SW 1271 (cell line): ENCODE data around the gene OR10G8.
"Not testable (repeated sequence)": the region's sequence is repeated elsewhere in the genome, so short reads cannot be mapped to it uniquely, and the experiment has no call there.

Experiments used
- DNase-seq, 2 experiments: peaks; one replicate each; lab custom pipeline; 2025; lab: John Stamatoyannopoulos, UW

The OR10G8 gene

GRCh38 chr11:124026498-124026897, at the start of gene OR10G8:
Gene OR10G8 (plus strand): TSS chr11:124026798. CDS start chr11:124029623, 2,825 bp downstream.
- DNase-seq: no peak

- no peak for DNase-seq
These were observed 48.8 kb upstream of the OR10G8 start, which contains the start of gene OR10S1 for GRCh38 chr11:123977731-123978347. Gene OR10S1 (minus strand): TSS chr11:123977781. CDS start chr11:123977664, 117 bp downstream.

- no peak for DNase-seq
These were observed 47.3 kb upstream of the OR10G8 start for GRCh38 chr11:123979311-123979710.

- no peak for DNase-seq
These were observed 31.5 kb upstream of the OR10G8 start, which contains the start of gene OR10G6 for GRCh38 chr11:123995119-123995518. Gene OR10G6 (minus strand): TSS chr11:123995161. CDS start chr11:123995161, 0 bp downstream.

- no peak for DNase-seq
These were observed 13.9 kb upstream of the OR10G8 start, which contains the start of gene OR10G4 for GRCh38 chr11:124012697-124013096. Gene OR10G4 (plus strand): TSS chr11:124012997. CDS start chr11:124015575, 2,578 bp downstream.

GRCh38 chr11:124015837-124016236, 10.8 kb upstream of the OR10G8 start:
- DNase-seq: not testable (repeated sequence)

GRCh38 chr11:124036666-124037065, 10.1 kb downstream of the OR10G8 start:
- DNase-seq: no peak

- DNase-seq: no peak
These were observed 13.0 kb downstream of the OR10G8 start for GRCh38 chr11:124039557-124039956.

GRCh38 chr11:124041254-124041653, 14.7 kb downstream of the OR10G8 start, which contains the start of gene OR10G7:
Gene OR10G7 (minus strand): TSS chr11:124041325. CDS start chr11:124039001, 2,324 bp downstream.
- no peak for DNase-seq

GRCh38 chr11:124043420-124043819, 16.8 kb downstream of the OR10G8 start:
- DNase-seq: no peak

- no peak for DNase-seq
These were observed 24.1 kb downstream of the OR10G8 start for GRCh38 chr11:124050748-124051147.

GRCh38 chr11:124052966-124053365, 26.4 kb downstream of the OR10G8 start:
- no peak for DNase-seq

GRCh38 chr11:124068601-124069110, 42.1 kb downstream of the OR10G8 start:
- no peak for DNase-seq

GRCh38 chr11:124069429-124070401, 43.1 kb downstream of the OR10G8 start:
- peak in 1 of 2 experiments; percentile 14 for DNase-seq

GRCh38 chr11:124070915-124071622, 44.5 kb downstream of the OR10G8 start:
- DNase-seq: peak in 1 of 2 experiments; percentile 40

- no peak for DNase-seq
These were observed 45.0 kb downstream of the OR10G8 start for GRCh38 chr11:124071623-124071948.

- no peak for DNase-seq
These were observed 45.5 kb downstream of the OR10G8 start for GRCh38 chr11:124072147-124072546.

- no peak for DNase-seq
These were observed 48.0 kb downstream of the OR10G8 start for GRCh38 chr11:124074554-124074953.

- no peak for DNase-seq
These were observed 48.9 kb downstream of the OR10G8 start for GRCh38 chr11:124075492-124075840.

GRCh38 chr11:124075841-124076651, 49.4 kb downstream of the OR10G8 start:
- peak in 1 of 2 experiments; percentile 27 for DNase-seq

GRCh38 chr11:124077266-124077665, 50.7 kb downstream of the OR10G8 start:
- no peak for DNase-seq
